ENCODE data around the gene LSMEM2.

- no peak for TF ChIP-seq CTCF (IDR thresholded peaks at IDR 0.05)
- no peak for TF ChIP-seq POLR2AphosphoS5 (IDR thresholded peaks at IDR 0.05)
- TF ChIP-seq POLR2A (IDR thresholded peaks at IDR 0.05): no peak
These were observed 37.7 kb upstream of the LSMEM2 start for GRCh38 chr3:50241163-50241562.
